ENCODE measurements around the gene DNER. TPM values are rescaled to one million over a fixed set of nuclear protein-coding genes. Genes with fewer than 3 reads are reported as not detected.

Gene DNER
- total RNA-seq, 1 experiment from 2014 or later: 3.7 TPM

- no peak for TF ChIP-seq NR2C2 (CRISPR knock-in tag; IDR thresholded peaks at IDR 0.05)
- no peak for TF ChIP-seq RELA (CRISPR knock-in tag; IDR thresholded peaks at IDR 0.05; ENCODE audit: borderline replicate concordance)
- TF ChIP-seq SMAD3 (CRISPR knock-in tag; IDR thresholded peaks at IDR 0.05; ENCODE audit: borderline replicate concordance): no peak
- TF ChIP-seq MAX (CRISPR knock-in tag; IDR thresholded peaks at IDR 0.05): no peak
- TF ChIP-seq TP53 (CRISPR knock-in tag; IDR thresholded peaks at IDR 0.05): no peak
- Mint-ChIP-seq H3K36me3 (no peaks in the 10 kb centered on the region), H3K27ac (no peak overlapping the region), H3K4me3 (no peak overlapping the region), H3K27me3 (ENCODE audit: low read depth) (no peaks in the 10 kb centered on the region), H3K9me3 (no peaks in the 10 kb centered on the region), H3K4me1 (no peaks in the 10 kb centered on the region)
- POLR2A ChIA-PET: no interaction called here
- no peak for DNase-seq (ENCODE audit: low spot score)
- ATAC-seq: no peak
- CTCF ChIA-PET: interaction anchor here (1.2 kb wide), 1 partner anchor 10 kb away, joined by 4 read pairs; no protein-coding TSS in a partner anchor
Observed at GRCh38 chr2:229596796-229597195, 117.6 kb downstream of the DNER start.

GRCh38 chr2:229591611-229592010 lies 122.7 kb downstream of the DNER start:
- Mint-ChIP-seq H3K9me3 (peaks cover 5% of the 10 kb centered on the region; the same call in 1 of the 2 replicates), H3K27ac (no peak overlapping the region), H3K36me3 (no peaks in the 10 kb centered on the region), H3K4me3 (no peak overlapping the region), H3K4me1 (peaks cover 21% of the 10 kb centered on the region), H3K27me3 (ENCODE audit: low read depth) (no peaks in the 10 kb centered on the region)
- no peak for TF ChIP-seq SP1 (CRISPR knock-in tag; conservative IDR thresholded peaks at IDR 0.05)
- no peak for TF ChIP-seq E2F1 (CRISPR knock-in tag; IDR thresholded peaks at IDR 0.05)
- no peak for TF ChIP-seq FOXJ3 (CRISPR knock-in tag; IDR thresholded peaks at IDR 0.05; ENCODE audit: borderline replicate concordance)
- no peak for TF ChIP-seq TP53 (CRISPR knock-in tag; IDR thresholded peaks at IDR 0.05)
- no peak for TF ChIP-seq ATF3 (CRISPR knock-in tag; conservative IDR thresholded peaks at IDR 0.05)
- TF ChIP-seq ZNF138 (CRISPR knock-in tag; conservative IDR thresholded peaks at IDR 0.05): no peak
- no peak for TF ChIP-seq E2F4 (CRISPR knock-in tag; IDR thresholded peaks at IDR 0.05; ENCODE audit: borderline replicate concordance, low read depth)
- TF ChIP-seq JUN (CRISPR knock-in tag; IDR thresholded peaks at IDR 0.05): no peak
- TF ChIP-seq MLX (CRISPR knock-in tag; IDR thresholded peaks at IDR 0.05): no peak
- TF ChIP-seq ZNF512 (CRISPR knock-in tag; IDR thresholded peaks at IDR 0.05; ENCODE audit: borderline replicate concordance): no peak
- no peak for TF ChIP-seq ZNF396 (CRISPR knock-in tag; IDR thresholded peaks at IDR 0.05; ENCODE audit: borderline replicate concordance)
- no peak for TF ChIP-seq SMAD3 (CRISPR knock-in tag; IDR thresholded peaks at IDR 0.05; ENCODE audit: borderline replicate concordance)
- no peak for TF ChIP-seq ZNF416 (CRISPR knock-in tag; IDR thresholded peaks at IDR 0.05)
- TF ChIP-seq ATF2 (CRISPR knock-in tag; IDR thresholded peaks at IDR 0.05; ENCODE audit: borderline replicate concordance, low read depth): no peak
- no peak for TF ChIP-seq TCF7 (CRISPR knock-in tag; IDR thresholded peaks at IDR 0.05; ENCODE audit: low read depth)
- TF ChIP-seq ZNF219 (CRISPR knock-in tag; IDR thresholded peaks at IDR 0.05; ENCODE audit: borderline replicate concordance): no peak
- no peak for TF ChIP-seq GTF2I (CRISPR knock-in tag; conservative IDR thresholded peaks at IDR 0.05)
- DNase-seq (ENCODE audit: low spot score): no peak
- ATAC-seq: no peak
- POLR2A ChIA-PET: no interaction called here
- CTCF ChIA-PET: no interaction called here

Measured in WTC11 (cell line).